ENCODE data around the gene AFG1L.
"Not testable (repeated sequence)": the region's sequence is repeated elsewhere in the genome, so short reads cannot be mapped to it uniquely, and the experiment has no call there.

The AFG1L gene

GRCh38 chr6:108441141-108441540, 146.3 kb downstream of the AFG1L start:
- Histone ChIP-seq H3K4me1 (ENCODE audit: control insufficient read depth, insufficient read depth, low read length) (peaks cover 6% of the 10 kb centered on the region), H3K4me2 (ENCODE audit: low read length) (no peak overlapping the region), H3K36me3 (ENCODE audit: insufficient read depth, low read length) (no peaks in the 10 kb centered on the region), H3K27me3 (ENCODE audit: control insufficient read depth, insufficient read depth, low read length) (no peaks in the 10 kb centered on the region), H3K9me3 (replicated peaks; ENCODE audit: low read length) (no peaks in the 10 kb centered on the region), H3K4me3 (ENCODE audit: low read length) (no peak overlapping the region), H3K9ac (ENCODE audit: low read depth, low read length) (no peak overlapping the region)

- Histone ChIP-seq H3K9ac (ENCODE audit: low read depth, low read length) (no peak overlapping the region), H3K4me1 (ENCODE audit: control insufficient read depth, insufficient read depth, low read length) (peaks cover 3% of the 10 kb centered on the region), H3K9me3 (replicated peaks; ENCODE audit: low read length) (no peaks in the 10 kb centered on the region), H3K4me3 (ENCODE audit: low read length) (no peak overlapping the region), H3K27me3 (ENCODE audit: control insufficient read depth, insufficient read depth, low read length) (no peaks in the 10 kb centered on the region), H3K36me3 (ENCODE audit: insufficient read depth, low read length) (no peaks in the 10 kb centered on the region), H3K4me2 (ENCODE audit: low read length) (no peak overlapping the region)
Observed at GRCh38 chr6:108442770-108443520, 148.1 kb downstream of the AFG1L start.

DNA sequence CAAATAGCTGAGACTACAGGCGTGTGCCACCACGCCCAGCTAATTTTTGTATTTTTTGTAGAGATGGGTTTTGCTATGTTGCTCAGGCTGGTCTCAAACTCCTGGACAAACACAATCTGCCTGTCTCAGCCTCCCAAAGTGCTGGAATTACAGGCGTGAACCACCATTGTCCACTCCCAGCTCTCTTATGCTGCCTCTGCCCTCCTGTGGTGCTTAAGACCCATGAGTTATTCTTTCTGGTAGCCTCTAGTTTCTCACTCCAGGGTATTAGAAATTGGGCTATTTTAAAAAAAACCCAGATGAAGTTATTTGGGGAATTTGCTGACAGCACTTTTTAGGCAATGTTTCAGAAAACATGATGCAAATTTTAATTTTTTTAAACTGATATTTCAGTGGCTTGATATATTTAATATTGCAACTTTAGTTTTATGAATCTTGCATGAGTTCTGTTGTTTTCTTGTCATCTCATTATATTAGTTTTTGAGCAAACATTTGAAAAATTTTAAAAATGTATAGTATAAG, 151.8 kb downstream of the AFG1L start:
- no peaks in the 10 kb centered on the region for H3K4me1 ChIP-seq (ENCODE audit: control insufficient read depth, insufficient read depth, low read length)
- H3K9ac ChIP-seq (ENCODE audit: low read depth, low read length) = no peak overlapping the region
- H3K36me3 ChIP-seq (ENCODE audit: insufficient read depth, low read length) = no peaks in the 10 kb centered on the region
- no peaks in the 10 kb centered on the region for H3K27me3 ChIP-seq (ENCODE audit: control insufficient read depth, insufficient read depth, low read length)
- H3K4me3 ChIP-seq (ENCODE audit: low read length) = no peak overlapping the region
- no peaks in the 10 kb centered on the region for H3K9me3 ChIP-seq (replicated peaks; ENCODE audit: low read length)
- no peak overlapping the region for H3K4me2 ChIP-seq (ENCODE audit: low read length)

GRCh38 chr6:108448481-108448880, 153.6 kb downstream of the AFG1L start:
- Histone ChIP-seq H3K9me3 (replicated peaks; ENCODE audit: low read length) (no peaks in the 10 kb centered on the region), H3K4me3 (ENCODE audit: low read length) (no peak overlapping the region), H3K27me3 (ENCODE audit: control insufficient read depth, insufficient read depth, low read length) (no peaks in the 10 kb centered on the region), H3K4me2 (ENCODE audit: low read length) (no peak overlapping the region), H3K36me3 (ENCODE audit: insufficient read depth, low read length) (no peaks in the 10 kb centered on the region), H3K9ac (ENCODE audit: low read depth, low read length) (no peak overlapping the region), H3K4me1 (ENCODE audit: control insufficient read depth, insufficient read depth, low read length) (peaks cover under 1% of the 10 kb centered on the region)

DNA sequence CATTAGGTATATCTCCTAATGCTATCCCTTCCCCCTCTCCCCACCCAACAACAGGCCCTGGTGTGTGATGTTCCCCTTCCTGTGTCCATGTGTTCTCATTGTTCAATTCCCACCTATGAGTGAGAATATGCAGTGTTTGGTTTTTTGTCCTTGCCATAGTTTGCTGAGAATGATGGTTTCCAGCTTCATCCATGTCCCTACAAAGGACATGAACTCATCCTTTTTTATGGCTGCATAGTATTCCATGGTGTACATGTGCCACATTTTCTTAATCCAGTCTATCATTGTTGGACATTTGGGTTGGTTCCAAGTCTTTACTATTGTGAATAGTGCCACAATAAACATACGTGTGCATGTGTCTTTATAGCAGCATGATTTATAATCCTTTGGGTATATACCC, 154.9 kb downstream of the AFG1L start:
- not testable (repeated sequence) for H3K9me3 ChIP-seq (replicated peaks; ENCODE audit: low read length); H3K27me3 ChIP-seq (ENCODE audit: control insufficient read depth, insufficient read depth, low read length); H3K36me3 ChIP-seq (ENCODE audit: insufficient read depth, low read length); H3K9ac ChIP-seq (ENCODE audit: low read depth, low read length); H3K4me3 ChIP-seq (ENCODE audit: low read length); H3K4me2 ChIP-seq (ENCODE audit: low read length); H3K4me1 ChIP-seq (ENCODE audit: control insufficient read depth, insufficient read depth, low read length)

GRCh38 chr6:108451816-108452215, 157.0 kb downstream of the AFG1L start:
- Histone ChIP-seq H3K27me3 (ENCODE audit: control insufficient read depth, insufficient read depth, low read length) (no peaks in the 10 kb centered on the region), H3K36me3 (ENCODE audit: insufficient read depth, low read length) (no peaks in the 10 kb centered on the region), H3K9me3 (replicated peaks; ENCODE audit: low read length) (no peaks in the 10 kb centered on the region), H3K9ac (ENCODE audit: low read depth, low read length) (no peak overlapping the region), H3K4me1 (ENCODE audit: control insufficient read depth, insufficient read depth, low read length) (peaks cover 3% of the 10 kb centered on the region), H3K4me3 (ENCODE audit: low read length) (no peak overlapping the region), H3K4me2 (ENCODE audit: low read length) (no peak overlapping the region)

DNA sequence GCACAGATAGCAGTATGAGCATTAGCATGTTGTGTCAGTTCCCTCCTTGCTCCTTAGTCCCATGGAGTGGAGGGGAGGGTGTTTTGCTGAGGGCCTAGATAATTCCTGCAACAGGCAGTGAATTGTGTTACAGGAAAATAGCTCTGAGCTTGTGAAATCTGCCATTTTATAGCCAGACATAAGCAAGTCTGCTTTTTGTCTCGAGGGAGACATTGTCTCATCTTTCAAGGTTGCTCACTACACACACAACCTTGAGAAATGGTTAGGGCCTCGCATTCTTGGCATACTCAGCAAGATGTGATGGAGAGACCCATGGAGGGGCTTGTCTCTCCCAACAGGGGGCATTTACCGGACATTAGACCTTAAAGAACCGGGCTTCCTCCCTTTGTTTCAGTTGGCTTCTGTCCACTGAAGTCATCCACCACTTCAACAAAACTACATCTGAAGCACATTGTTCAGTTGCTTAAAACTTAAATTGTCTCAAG, 157.9 kb downstream of the AFG1L start:
- H3K4me1 ChIP-seq (ENCODE audit: control insufficient read depth, insufficient read depth, low read length) = peaks cover 3% of the 10 kb centered on the region
- H3K9me3 ChIP-seq (replicated peaks; ENCODE audit: low read length) = no peaks in the 10 kb centered on the region
- H3K4me3 ChIP-seq (ENCODE audit: low read length) = no peak overlapping the region
- no peaks in the 10 kb centered on the region for H3K27me3 ChIP-seq (ENCODE audit: control insufficient read depth, insufficient read depth, low read length)
- no peak overlapping the region for H3K9ac ChIP-seq (ENCODE audit: low read depth, low read length)
- H3K36me3 ChIP-seq (ENCODE audit: insufficient read depth, low read length) = no peaks in the 10 kb centered on the region
- H3K4me2 ChIP-seq (ENCODE audit: low read length) = no peak overlapping the region

DNA sequence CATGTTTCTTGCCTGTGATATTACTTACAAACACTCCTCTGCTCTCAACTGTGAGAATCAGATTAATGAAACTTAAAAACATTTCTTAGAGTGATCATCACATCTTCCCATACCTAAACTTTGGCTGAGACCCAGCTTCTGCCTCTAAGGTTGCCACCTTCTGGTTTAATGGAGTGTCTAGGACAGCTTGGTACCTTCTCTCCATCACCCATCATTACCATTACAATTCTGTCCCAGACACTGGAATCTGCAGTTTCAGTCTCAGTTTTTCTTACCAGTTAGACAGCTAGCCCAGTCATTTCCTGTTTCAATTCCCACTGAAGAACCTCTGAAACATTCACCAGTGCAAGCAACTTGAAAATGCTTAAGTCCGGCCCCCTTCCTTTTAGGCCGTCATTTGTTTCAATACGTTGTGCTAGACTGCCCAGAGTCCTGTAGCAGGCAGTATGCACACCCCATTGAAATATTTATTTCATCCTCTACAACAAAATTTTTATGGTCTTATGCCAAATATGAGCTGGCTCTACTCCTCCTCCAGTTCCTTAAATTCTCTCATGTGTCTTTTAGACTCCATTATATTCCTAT, 158.8 kb downstream of the AFG1L start:
- no peaks in the 10 kb centered on the region for H3K27me3 ChIP-seq (ENCODE audit: control insufficient read depth, insufficient read depth, low read length)
- H3K4me2 ChIP-seq (ENCODE audit: low read length) = no peak overlapping the region
- H3K9me3 ChIP-seq (replicated peaks; ENCODE audit: low read length) = no peaks in the 10 kb centered on the region
- peaks cover 3% of the 10 kb centered on the region for H3K4me1 ChIP-seq (ENCODE audit: control insufficient read depth, insufficient read depth, low read length)
- no peak overlapping the region for H3K9ac ChIP-seq (ENCODE audit: low read depth, low read length)
- H3K4me3 ChIP-seq (ENCODE audit: low read length) = no peak overlapping the region
- no peaks in the 10 kb centered on the region for H3K36me3 ChIP-seq (ENCODE audit: insufficient read depth, low read length)

GRCh38 chr6:108454356-108454755, 159.5 kb downstream of the AFG1L start:
- no peak overlapping the region for H3K4me3 ChIP-seq (ENCODE audit: low read length)
- H3K4me2 ChIP-seq (ENCODE audit: low read length) = no peak overlapping the region
- H3K9ac ChIP-seq (ENCODE audit: low read depth, low read length) = no peak overlapping the region
- H3K9me3 ChIP-seq (replicated peaks; ENCODE audit: low read length) = no peaks in the 10 kb centered on the region
- no peaks in the 10 kb centered on the region for H3K27me3 ChIP-seq (ENCODE audit: control insufficient read depth, insufficient read depth, low read length)
- H3K36me3 ChIP-seq (ENCODE audit: insufficient read depth, low read length) = no peaks in the 10 kb centered on the region
- H3K4me1 ChIP-seq (ENCODE audit: control insufficient read depth, insufficient read depth, low read length) = peaks cover 3% of the 10 kb centered on the region

DNA sequence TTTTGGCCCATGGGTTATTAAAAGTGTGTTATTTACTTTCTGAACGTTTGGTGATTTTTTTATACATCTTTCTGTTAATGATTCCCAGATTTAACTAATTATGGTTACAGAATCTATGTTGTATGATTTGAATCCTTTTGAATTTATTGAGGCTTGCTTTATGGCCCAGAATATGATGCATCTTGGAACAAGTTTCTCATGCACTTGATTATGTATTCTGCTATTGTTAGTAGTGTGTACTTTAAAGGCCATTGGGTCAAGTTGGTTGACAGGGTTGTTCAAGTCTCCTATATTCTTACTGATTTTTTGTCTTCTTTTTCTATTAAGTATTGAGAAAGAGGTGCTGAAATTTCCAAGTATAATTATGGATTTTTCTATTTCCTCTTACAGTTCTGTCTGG, 160.8 kb downstream of the AFG1L start:
- Histone ChIP-seq H3K4me3 (ENCODE audit: low read length) (no peak overlapping the region), H3K9me3 (replicated peaks; ENCODE audit: low read length) (no peaks in the 10 kb centered on the region), H3K9ac (ENCODE audit: low read depth, low read length) (no peak overlapping the region), H3K4me2 (ENCODE audit: low read length) (no peak overlapping the region), H3K27me3 (ENCODE audit: control insufficient read depth, insufficient read depth, low read length) (no peaks in the 10 kb centered on the region), H3K36me3 (ENCODE audit: insufficient read depth, low read length) (no peaks in the 10 kb centered on the region), H3K4me1 (ENCODE audit: control insufficient read depth, insufficient read depth, low read length) (peaks cover 3% of the 10 kb centered on the region)

- H3K4me3 ChIP-seq (ENCODE audit: low read length) = no peak overlapping the region
- no peak overlapping the region for H3K4me2 ChIP-seq (ENCODE audit: low read length)
- H3K27me3 ChIP-seq (ENCODE audit: control insufficient read depth, insufficient read depth, low read length) = no peaks in the 10 kb centered on the region
- no peaks in the 10 kb centered on the region for H3K9me3 ChIP-seq (replicated peaks; ENCODE audit: low read length)
- H3K36me3 ChIP-seq (ENCODE audit: insufficient read depth, low read length) = no peaks in the 10 kb centered on the region
- H3K4me1 ChIP-seq (ENCODE audit: control insufficient read depth, insufficient read depth, low read length) = peaks cover 9% of the 10 kb centered on the region
- no peak overlapping the region for H3K9ac ChIP-seq (ENCODE audit: low read depth, low read length)
Observed at GRCh38 chr6:108463784-108464183, 168.9 kb downstream of the AFG1L start.
